Hepatocyte (in vitro differentiated cells): Measurements from ENCODE around the gene SLC25A27.

ENCODE experiments used
- CTCF ChIP-seq: fragments of 200-600 bp; sonication (generic); IDR thresholded peaks from 2 replicates; pipeline ENCODE4 v1.5.1; 2016; ENCODE audit warnings: antibody characterized with exemption, mild to moderate bottlenecking; ENCODE audit not compliant: poor library complexity
- EZH2 ChIP-seq: fragments of 200-600 bp; sonication (generic); IDR thresholded peaks from 2 replicates; pipeline ENCODE4 v1.6.1; 2016; ENCODE audit warnings: antibody characterized with exemption, mild to moderate bottlenecking, borderline replicate concordance

GRCh38 chr6:46651006-46651405 lies 1.8 kb upstream of the SLC25A27 start:
- TF ChIP-seq CTCF, result no peak
- no peak for TF ChIP-seq EZH2
